Measurements from ENCODE around the gene MYH16. TPM values are rescaled to one million over a fixed set of nuclear protein-coding genes. Genes with fewer than 3 reads are reported as not detected.
A peak's percentile ranks its signal among the peaks of the same experiment; 100 is the strongest.
"Not testable (repeated sequence)": the region's sequence is repeated elsewhere in the genome, so short reads cannot be mapped to it uniquely, and the experiment has no call there.

MYH16 gene
- total RNA-seq, 1 donor from 2014 or later, result not detected

DNA sequence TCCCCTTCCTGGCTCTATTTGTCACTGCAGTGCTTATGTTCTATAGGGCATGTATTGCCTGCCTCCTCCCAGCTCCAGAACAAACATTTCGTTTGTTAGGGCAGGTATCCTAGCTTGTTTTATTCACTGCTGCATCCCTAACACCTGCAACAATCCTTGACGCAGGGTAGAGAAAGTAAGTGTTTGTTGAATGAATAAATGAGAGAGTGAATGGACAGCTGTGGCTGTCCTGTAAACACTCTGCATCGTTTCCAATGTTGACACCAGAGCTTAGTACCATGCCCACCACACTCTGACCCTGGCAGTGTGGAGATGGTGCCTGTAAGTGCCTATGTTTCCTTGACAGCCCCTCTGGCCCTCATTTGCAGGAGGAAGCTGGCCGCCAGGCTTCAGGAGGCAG lies 21.0 kb downstream of the MYH16 start:
- ATAC-seq (no peak), DNase-seq (ENCODE audit: low spot score) (no peak)

DNA sequence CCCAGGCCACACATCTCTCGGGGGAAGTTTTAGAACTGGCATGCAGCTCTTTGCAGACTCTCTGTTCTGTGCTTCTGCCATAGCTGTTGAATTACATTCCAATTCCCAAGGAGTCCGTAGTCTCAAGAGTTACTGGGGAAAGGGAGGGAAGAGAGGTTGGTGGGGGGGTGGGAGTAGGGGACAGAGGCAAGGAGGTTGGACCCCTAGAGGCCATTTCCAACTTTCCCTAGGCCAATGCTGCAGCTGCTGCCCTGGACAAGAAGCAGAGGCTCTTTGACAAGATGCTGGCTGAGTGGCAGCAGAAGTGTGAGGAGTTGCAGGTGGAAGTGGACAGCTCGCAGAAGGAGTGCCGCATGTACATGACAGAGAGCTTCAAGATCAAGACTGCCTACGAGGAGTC lies 23.8 kb downstream of the MYH16 start:
- DNase-seq (ENCODE audit: low spot score) (no peak), ATAC-seq (no peak)

DNA sequence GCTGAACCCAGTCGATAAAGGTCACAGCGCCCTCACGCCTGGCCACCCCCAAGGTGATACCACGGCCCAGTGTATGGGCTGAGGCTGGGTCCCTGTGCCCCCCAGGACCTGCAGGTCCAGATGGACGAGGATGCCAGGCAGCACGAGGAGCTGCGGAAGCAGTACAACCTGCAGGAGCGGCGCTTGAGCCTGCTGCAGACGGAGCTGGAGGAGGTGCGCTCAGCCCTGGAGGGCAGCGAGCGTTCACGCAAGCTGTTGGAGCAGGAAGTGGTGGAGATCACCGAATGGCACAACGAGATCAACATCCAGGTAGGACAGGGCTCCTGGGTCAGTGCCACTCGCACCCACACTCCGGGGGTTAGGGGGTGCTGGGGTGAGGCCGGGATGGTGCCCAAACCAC lies 28.9 kb downstream of the MYH16 start:
- ATAC-seq, result no peak
- DNase-seq (ENCODE audit: low spot score), result no peak

DNA sequence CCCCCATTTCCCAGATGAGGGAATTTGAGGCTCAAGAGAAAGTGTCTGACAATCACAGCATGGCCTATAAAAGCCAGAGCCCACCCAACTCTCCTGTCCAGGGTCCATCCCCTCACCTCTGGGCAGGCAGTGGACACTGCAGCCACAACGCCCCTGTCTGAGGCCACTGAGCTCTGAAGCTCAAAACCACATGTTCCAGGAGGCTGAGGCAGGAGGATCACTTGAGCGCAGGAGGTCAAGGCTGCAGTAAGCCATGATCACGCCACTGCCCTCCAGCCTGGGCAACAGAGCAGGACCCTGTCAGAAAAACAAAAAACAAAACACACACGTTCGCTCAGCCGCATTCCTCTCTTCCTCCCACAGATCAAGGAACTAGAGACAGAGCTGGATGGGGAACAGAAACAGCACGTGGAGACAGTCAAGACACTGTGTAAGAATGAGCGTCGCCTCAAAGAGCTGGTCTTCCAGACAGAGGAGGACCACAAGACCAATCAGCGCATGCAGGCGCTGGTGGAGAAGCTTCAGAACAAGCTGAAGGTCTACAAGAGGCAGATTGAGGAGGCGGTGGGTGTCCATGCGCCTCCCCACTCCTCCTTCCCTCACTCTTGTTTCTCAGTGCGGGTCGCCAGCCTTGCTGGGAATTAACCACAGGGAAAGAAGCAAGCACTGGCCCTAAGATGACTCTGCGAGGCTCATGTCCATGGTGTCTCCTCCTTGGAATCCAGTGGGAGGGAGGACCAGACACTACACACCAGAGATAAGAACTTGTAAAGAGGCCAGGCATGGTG lies 33.0 kb downstream of the MYH16 start:
- DNase-seq (ENCODE audit: low spot score) (no peak), ATAC-seq (no peak)

GRCh38 chr7:99308461-99309074 lies 35.9 kb downstream of the MYH16 start:
- ATAC-seq, result no peak
- DNase-seq (ENCODE audit: low spot score), result no peak

DNA sequence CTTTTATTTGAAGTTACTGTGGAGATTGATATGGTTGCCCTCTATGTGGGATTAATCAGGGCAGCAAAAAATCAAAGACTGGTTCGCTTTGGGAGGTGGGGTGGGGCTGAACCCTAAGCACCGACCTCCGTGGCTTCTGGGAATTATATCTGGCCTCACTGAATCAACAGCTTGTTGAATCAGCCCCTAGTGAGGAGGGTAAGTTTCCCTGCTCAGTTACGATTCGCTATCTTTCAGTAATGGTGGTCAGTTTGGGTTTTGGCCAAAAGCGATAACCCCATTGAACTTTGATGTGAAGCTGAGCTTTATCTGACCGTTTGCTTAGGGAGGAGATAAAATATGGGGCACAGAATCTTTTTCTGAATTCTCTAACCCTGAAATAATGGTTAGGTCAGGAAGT lies 36.5 kb downstream of the MYH16 start:
- DNase-seq (ENCODE audit: low spot score) (no peak), ATAC-seq (no peak)

- no peak for DNase-seq (ENCODE audit: low spot score)
- no peak for ATAC-seq
Observed at GRCh38 chr7:99310004-99310403, 37.4 kb downstream of the MYH16 start.

DNA sequence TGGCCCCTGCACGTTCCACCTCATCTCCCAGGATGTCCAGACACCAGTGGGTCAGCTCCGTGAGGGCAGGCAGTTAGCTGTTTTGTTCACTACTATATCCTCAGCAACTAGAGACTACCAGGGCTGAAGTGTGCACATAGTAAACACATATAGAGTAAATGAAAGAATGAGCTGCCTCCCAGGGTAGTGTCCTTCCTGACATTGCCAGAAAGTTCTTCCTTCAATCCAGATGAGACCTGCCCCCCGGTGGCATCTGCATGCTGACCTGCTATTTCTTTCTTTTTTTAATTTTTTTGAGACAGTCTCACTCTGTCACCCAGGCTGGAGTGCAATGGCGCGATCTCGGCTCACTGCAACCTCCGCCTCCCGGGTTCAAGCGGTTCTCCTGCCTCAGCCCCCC lies 39.1 kb downstream of the MYH16 start:
- DNase-seq (ENCODE audit: low spot score), result no peak
- ATAC-seq, result no peak

- ATAC-seq, result peak; percentile 98
- DNase-seq (ENCODE audit: low spot score), result peak; percentile 72
Observed at GRCh38 chr7:99312316-99313203, 39.9 kb downstream of the MYH16 start.

GRCh38 chr7:99313204-99313573 lies 40.5 kb downstream of the MYH16 start:
- DNase-seq (ENCODE audit: low spot score), result no peak
- ATAC-seq, result no peak

DNA sequence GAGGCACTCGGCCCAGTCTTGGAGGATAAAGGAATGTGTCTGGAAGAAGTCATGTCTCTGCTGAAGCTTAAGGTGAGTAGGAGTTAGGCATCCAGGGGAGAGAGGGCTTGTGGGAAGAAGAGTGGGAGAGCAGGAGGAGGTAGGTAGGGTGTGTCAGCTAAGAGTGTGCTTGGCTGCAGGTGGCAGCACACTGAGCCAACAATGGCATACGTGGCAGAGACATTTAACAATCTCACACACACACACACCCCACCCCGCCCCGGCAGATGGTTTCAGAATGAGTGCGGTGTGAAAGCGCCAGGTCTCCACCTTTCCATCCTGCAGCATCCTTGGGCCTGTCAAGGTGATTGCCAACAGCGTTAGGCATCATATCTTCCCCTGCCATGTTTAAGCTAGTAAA lies 41.9 kb downstream of the MYH16 start:
- no peak for ATAC-seq

GRCh38 chr7:99320371-99320770 lies 47.7 kb downstream of the MYH16 start:
- ATAC-seq (no peak), DNase-seq (ENCODE audit: low spot score) (no peak)

More for the DNA sequence above, 41.9 kb downstream of the MYH16 start:
- DNase-seq (ENCODE audit: low spot score), result no peak

DNA sequence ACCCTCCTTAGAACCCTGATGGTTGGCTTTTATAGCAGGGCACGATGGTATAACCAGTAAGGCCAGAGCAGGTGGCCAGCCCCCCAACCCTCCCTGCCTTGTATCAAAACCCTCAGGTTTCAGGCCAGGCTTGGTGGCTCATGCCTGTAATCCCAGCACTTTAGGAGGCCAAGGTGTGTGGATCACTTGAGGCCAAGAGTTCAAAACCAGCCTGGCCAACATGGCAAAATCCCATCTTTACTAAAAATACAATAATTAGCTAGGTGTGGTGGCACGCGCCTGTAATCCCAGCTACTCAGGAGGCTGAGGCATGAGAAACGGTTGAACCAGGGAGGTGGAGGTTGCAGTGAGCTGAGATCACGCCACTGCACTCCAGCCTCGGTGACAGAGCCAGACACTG lies 50.0 kb downstream of the MYH16 start:
- ATAC-seq; DNase-seq (ENCODE audit: low spot score): not testable (repeated sequence)

DNA sequence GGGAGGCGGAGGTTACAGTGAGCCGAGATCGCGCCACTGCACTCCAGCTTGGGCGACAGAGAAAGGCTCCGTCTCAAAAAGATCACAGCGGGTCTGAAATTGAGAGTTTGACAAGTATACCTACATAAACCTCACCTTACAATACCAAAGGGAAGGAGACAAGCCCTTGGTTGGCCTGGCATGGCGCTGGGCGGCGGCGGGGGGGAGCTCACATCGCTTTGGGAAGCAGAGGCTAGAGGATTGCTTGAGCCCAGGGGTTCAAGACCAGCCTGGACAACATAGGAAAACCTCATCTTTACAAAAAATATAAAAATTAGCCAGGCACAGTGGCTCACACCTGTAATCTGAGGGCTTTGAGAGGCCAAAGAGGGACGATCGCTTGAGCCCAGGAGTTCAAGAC lies 51.9 kb downstream of the MYH16 start:
- ATAC-seq, result no peak
- no peak for DNase-seq (ENCODE audit: low spot score)

- ATAC-seq (no peak), DNase-seq (ENCODE audit: low spot score) (no peak)
Observed at GRCh38 chr7:99325001-99325493, 52.4 kb downstream of the MYH16 start.

DNA sequence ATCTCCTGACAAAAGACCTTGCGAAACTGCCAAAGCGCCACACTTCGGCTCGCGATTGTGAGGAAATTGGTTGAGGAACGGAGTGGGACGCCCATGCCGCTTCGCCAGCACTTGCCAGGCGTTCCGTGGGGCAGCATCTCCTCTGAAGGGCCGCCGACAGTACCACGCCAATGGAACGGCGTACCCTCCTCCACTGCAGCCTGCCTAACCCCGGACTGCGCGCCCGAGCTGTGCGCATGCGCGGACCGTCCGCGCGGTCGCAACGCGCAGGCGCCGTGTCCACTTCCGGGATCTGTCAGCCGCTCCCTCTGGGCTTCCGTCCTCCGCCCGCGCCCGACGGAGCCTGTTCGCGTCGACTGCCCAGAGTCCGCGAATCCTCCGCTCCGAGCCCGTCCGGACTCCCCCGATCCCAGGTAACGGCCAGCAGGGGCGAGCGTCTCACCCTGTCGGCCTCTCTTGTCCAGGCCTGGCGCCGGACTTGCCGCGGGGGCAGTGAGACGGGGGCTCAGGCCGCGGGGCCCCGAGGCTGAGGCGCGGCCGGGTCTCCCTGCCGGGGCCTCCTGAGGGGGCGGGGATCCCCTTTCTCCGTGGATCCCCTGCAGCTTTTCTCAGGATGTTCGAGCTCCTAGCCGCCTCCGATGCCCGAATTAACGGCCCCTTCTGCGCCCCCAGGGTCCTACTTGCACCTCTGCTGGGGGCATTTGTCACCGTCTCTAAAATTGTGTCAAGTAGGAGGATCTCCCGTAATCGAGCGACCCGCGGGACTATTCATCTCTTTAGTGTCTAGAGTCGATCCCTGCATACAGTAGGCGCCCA lies 53.2 kb downstream of the MYH16 start, which contains the start of gene ARPC1A:
Gene ARPC1A, plus strand, starts transcription at position 307 of the 816 bp plus-strand sequence. CDS start 7,456 bp downstream, outside the sequence.
- DNase-seq (ENCODE audit: low spot score) (peak; percentile 92), ATAC-seq (peak; percentile 93)

DNA sequence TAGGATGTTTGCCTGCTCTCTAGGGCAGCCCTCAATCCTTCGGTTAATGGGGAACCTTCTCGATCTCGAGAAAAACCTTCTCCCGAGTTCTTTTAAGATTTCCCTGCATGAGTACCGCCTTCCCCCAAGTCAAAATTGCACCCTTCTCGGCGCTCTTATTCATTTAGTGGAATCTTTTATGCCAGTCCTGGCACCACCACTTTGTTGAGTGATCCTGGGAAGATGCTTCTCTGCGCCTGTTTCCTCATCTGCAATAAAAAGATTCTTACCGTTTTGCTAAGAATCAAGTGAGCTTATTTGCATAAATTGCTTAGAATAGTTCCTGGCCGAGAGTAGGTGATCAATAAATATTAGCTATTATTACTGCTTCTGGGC lies 53.8 kb downstream of the MYH16 start:
- DNase-seq (ENCODE audit: low spot score) (no peak), ATAC-seq (no peak)

- not testable (repeated sequence) for DNase-seq (ENCODE audit: low spot score); ATAC-seq
Observed at GRCh38 chr7:99330314-99330961, 57.8 kb downstream of the MYH16 start.

- DNase-seq (ENCODE audit: low spot score) (no peak), ATAC-seq (no peak)
Observed at GRCh38 chr7:99331002-99331401, 58.4 kb downstream of the MYH16 start.

GRCh38 chr7:99339595-99339994 lies 67.0 kb downstream of the MYH16 start:
- DNase-seq (ENCODE audit: low spot score), result no peak

More at GRCh38 chr7:99339595-99339994, 67.0 kb downstream of the MYH16 start:
- ATAC-seq, result no peak
